Neural progenitor cell (in vitro differentiated cells): ENCODE measurements around the gene VSIG10. TPM values are rescaled to one million over a fixed set of nuclear protein-coding genes. Genes with fewer than 3 reads are reported as not detected.
A peak's percentile ranks its signal among the peaks of the same experiment; 100 is the strongest.

ENCODE experiments used
- DNase-seq: peaks from one replicate; pipeline ENCODE4 v3.0.0-alpha.2; 2016; ENCODE audit warnings: low spot score
- H2AFZ ChIP-seq: fragments of 200-600 bp; sonication (generic); replicated peaks from 2 replicates; pipeline ENCODE4 v1.6.1; 2016; ENCODE audit warnings: antibody characterized with exemption
- H3F3A ChIP-seq: fragments of 200-600 bp; sonication (generic); 2 replicates; pipeline ENCODE4 v1.6.1; 2016; ENCODE audit warnings: antibody characterized with exemption, low read depth
- H3K27ac ChIP-seq: fragments of 200-600 bp; sonication (generic); 2 replicates; pipeline ENCODE4 v1.5.1; 2016; ENCODE audit warnings: mild to moderate bottlenecking
- H3K27me3 ChIP-seq: fragments of 200-600 bp; sonication (generic); 2 replicates; pipeline ENCODE4 v1.6.1; 2016; ENCODE audit warnings: mild to moderate bottlenecking, moderate library complexity
- H3K36me3 ChIP-seq: fragments of 200-600 bp; sonication (generic); 2 replicates; pipeline ENCODE4 v1.5.1; 2016
- H3K4me1 ChIP-seq: fragments of 200-600 bp; sonication (generic); 2 replicates; pipeline ENCODE4 v1.6.1; 2016; ENCODE audit warnings: mixed run types
- H3K4me2 ChIP-seq: fragments of 200-600 bp; sonication (generic); 2 replicates; pipeline ENCODE4 v1.6.1; 2016
- H3K4me3 ChIP-seq: fragments of 200-600 bp; sonication (generic); 2 replicates; pipeline ENCODE4 v1.5.1; 2016
- H3K79me2 ChIP-seq: fragments of 200-600 bp; sonication (generic); 2 replicates; pipeline ENCODE4 v1.6.1; 2016; ENCODE audit warnings: low read depth
- H3K9ac ChIP-seq: fragments of 200-600 bp; sonication (generic); 2 replicates; pipeline ENCODE4 v1.6.1; 2016
- H3K9me3 ChIP-seq: fragments of 200-600 bp; sonication (generic); 2 replicates; pipeline ENCODE4 v1.5.1; 2016; ENCODE audit warnings: low read depth
- H4K20me1 ChIP-seq: fragments of 200-600 bp; sonication (generic); 2 replicates; pipeline ENCODE4 v1.6.1; 2016; ENCODE audit warnings: low read depth
- H3K27ac Mint-ChIP-seq: 3 replicates; pipeline ENCODE4 v1.8.0; 2021; ENCODE audit warnings: mixed read lengths
- H3K27me3 Mint-ChIP-seq: 2 replicates; pipeline ENCODE4 v1.8.0; 2022; ENCODE audit warnings: low read depth, mild to moderate bottlenecking, inconsistent platforms, moderate library complexity, mixed read lengths; ENCODE audit not compliant: insufficient read depth
- H3K36me3 Mint-ChIP-seq: 3 replicates; pipeline ENCODE4 v1.8.0; 2021; ENCODE audit warnings: mixed read lengths
- H3K4me1 Mint-ChIP-seq: 3 replicates; pipeline ENCODE4 v1.8.0; 2021; ENCODE audit warnings: mixed read lengths
- H3K4me3 Mint-ChIP-seq: 3 replicates; pipeline ENCODE4 v1.8.0; 2021; ENCODE audit warnings: mild to moderate bottlenecking, moderate library complexity, mixed read lengths
- H3K9me3 Mint-ChIP-seq: 3 replicates; pipeline ENCODE4 v1.8.0; 2020; ENCODE audit warnings: mixed read lengths
- EZH2 ChIP-seq: fragments of 200-600 bp; sonication (generic); IDR thresholded peaks from 2 replicates; pipeline ENCODE4 v1.6.1; 2017; ENCODE audit warnings: antibody characterized with exemption, mild to moderate bottlenecking, moderate library complexity
- EZH2phosphoT487 ChIP-seq: fragments of 200-600 bp; sonication (generic); IDR thresholded peaks from 2 replicates; pipeline ENCODE4 v1.6.1; 2017; ENCODE audit warnings: antibody characterized with exemption
- total RNA-seq: library from RNA; depleted of rRNA; stranded (reverse); fragments of >200 nt; gene quantifications from 2 replicates; pipeline ENCODE4 v1.2.3, GENCODE V29; 2015; ENCODE audit warnings: low replicate concordance
- TF ChIP-seq, protein P1 (sequence below): fragments of 200-600 bp; sonication (generic); IDR thresholded peaks from 2 replicates; pipeline ENCODE4 v1.5.1; 2017; ENCODE audit warnings: antibody characterized with exemption, mild to moderate bottlenecking

VSIG10 gene
- total RNA-seq, 1 donor from 2014 or later: 22.6 TPM

DNA sequence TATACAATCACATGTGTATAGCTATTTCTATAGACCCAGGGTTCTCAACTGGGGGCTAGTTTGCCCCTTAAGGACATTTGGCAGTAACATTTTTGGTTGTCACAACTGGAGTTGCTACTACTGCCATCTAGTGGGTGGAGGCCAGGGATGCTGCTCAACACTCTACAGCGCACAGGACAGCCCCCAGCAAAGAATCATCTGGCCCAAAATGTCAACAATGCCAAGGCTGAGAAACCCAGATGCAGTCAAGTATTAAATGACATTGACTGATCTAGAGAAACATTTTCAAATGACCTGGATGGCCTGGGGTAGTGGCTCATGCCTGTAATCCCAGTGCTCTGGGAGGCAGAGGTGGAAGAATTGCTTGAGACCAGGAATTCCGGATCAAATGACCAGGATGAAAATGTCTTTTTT lies 48.7 kb downstream of the VSIG10 start:
- Histone ChIP-seq H3K79me2 (peaks cover 38% of the 10 kb centered on the region), H3K27ac (no peak overlapping the region)
- peaks cover 21% of the 10 kb centered on the region for H3K36me3 Mint-ChIP-seq

GRCh38 chr12:118053071-118053985 lies 50.5 kb downstream of the VSIG10 start:
- H3K27ac Mint-ChIP-seq: peak overlapping the region; percentile 3
- Histone ChIP-seq H3K4me2 (no peak overlapping the region), H3K9ac (no peak overlapping the region)

More for the DNA sequence above, 48.7 kb downstream of the VSIG10 start:
- peaks cover 4% of the 10 kb centered on the region for H3K36me3 ChIP-seq
- Mint-ChIP-seq H3K4me3 (no peak overlapping the region), H3K27ac (no peak overlapping the region), H3K4me1 (peaks cover 20% of the 10 kb centered on the region), H3K27me3 (peaks cover 2% of the 10 kb centered on the region), H3K9me3 (no peaks in the 10 kb centered on the region)
- H3F3A ChIP-seq: peaks cover 9% of the 10 kb centered on the region
- H3K9ac ChIP-seq: no peak overlapping the region
- H3K27me3 ChIP-seq: no peaks in the 10 kb centered on the region
- no peaks in the 10 kb centered on the region for H3K4me1 ChIP-seq
- H4K20me1 ChIP-seq: peaks cover 8% of the 10 kb centered on the region
- TF ChIP-seq, protein P1, sequence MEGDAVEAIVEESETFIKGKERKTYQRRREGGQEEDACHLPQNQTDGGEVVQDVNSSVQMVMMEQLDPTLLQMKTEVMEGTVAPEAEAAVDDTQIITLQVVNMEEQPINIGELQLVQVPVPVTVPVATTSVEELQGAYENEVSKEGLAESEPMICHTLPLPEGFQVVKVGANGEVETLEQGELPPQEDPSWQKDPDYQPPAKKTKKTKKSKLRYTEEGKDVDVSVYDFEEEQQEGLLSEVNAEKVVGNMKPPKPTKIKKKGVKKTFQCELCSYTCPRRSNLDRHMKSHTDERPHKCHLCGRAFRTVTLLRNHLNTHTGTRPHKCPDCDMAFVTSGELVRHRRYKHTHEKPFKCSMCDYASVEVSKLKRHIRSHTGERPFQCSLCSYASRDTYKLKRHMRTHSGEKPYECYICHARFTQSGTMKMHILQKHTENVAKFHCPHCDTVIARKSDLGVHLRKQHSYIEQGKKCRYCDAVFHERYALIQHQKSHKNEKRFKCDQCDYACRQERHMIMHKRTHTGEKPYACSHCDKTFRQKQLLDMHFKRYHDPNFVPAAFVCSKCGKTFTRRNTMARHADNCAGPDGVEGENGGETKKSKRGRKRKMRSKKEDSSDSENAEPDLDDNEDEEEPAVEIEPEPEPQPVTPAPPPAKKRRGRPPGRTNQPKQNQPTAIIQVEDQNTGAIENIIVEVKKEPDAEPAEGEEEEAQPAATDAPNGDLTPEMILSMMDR: peak; percentile 67
- TF ChIP-seq EZH2 (no peak), EZH2phosphoT487 (no peak)
- no peaks in the 10 kb centered on the region for H3K9me3 ChIP-seq
- DNase-seq: peak; percentile 61
- H3K4me2 ChIP-seq: no peak overlapping the region
- H2AFZ ChIP-seq: no peak overlapping the region
- no peak overlapping the region for H3K4me3 ChIP-seq

DNA sequence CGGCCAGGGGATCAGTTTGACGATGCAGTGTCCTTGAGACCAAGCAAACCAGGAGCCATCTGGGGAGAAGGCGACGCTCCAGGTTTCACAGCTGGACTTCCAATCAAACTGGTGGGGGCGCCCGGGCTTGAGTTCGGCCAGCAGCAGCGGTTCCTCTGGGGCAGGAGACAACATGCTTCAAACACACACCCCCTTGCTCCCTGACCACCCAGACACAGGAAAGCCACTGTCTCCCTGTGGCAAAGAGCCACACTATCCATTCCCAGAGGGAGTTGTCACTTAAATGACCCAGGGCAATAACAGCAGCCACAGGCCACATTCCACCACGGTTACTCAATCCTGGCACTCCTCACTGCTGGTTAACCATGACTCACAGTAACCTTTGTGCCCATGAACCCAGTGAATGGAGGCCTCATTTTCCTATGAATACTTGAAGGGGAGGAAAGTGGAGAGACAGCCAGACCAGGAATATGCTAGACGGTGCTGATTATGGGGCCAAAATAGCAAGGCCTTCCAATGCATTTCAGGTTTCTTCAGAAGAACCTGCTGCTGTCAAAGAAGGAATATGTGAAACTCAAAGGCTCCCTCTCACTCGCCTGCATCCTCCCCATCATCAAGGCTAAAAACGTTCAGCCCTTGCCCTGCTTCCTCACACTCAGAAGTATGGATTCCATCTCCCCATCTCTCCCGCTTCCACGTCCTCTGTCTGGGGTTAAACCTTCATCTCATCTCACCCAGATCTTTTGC lies 51.3 kb downstream of the VSIG10 start:
- Histone ChIP-seq H3K27me3 (no peaks in the 10 kb centered on the region), H4K20me1 (no peaks in the 10 kb centered on the region), H3K4me3 (no peak overlapping the region), H3K79me2 (peaks cover 21% of the 10 kb centered on the region), H3K36me3 (peaks cover 4% of the 10 kb centered on the region), H3K4me1 (no peaks in the 10 kb centered on the region), H3K9me3 (no peaks in the 10 kb centered on the region), H3K4me2 (no peak overlapping the region), H3K9ac (no peak overlapping the region), H2AFZ (no peak overlapping the region), H3K27ac (no peak overlapping the region), H3F3A (no peaks in the 10 kb centered on the region)
- TF ChIP-seq EZH2phosphoT487: no peak
- no peak for TF ChIP-seq EZH2
- TF ChIP-seq, protein P1: no peak
- peak overlapping the region; percentile 3 for H3K27ac Mint-ChIP-seq
- peaks cover 21% of the 10 kb centered on the region for H3K36me3 Mint-ChIP-seq
- no peaks in the 10 kb centered on the region for H3K9me3 Mint-ChIP-seq
- no peak for DNase-seq
- H3K4me1 Mint-ChIP-seq: peaks cover 10% of the 10 kb centered on the region
- peaks cover 2% of the 10 kb centered on the region for H3K27me3 Mint-ChIP-seq
- H3K4me3 Mint-ChIP-seq: no peak overlapping the region

More at GRCh38 chr12:118053071-118053985, 50.5 kb downstream of the VSIG10 start:
- Histone ChIP-seq H3K9me3 (no peaks in the 10 kb centered on the region), H4K20me1 (no peaks in the 10 kb centered on the region), H3K4me1 (no peaks in the 10 kb centered on the region), H3F3A (no peaks in the 10 kb centered on the region), H3K4me3 (no peak overlapping the region), H3K27ac (no peak overlapping the region), H2AFZ (no peak overlapping the region), H3K27me3 (no peaks in the 10 kb centered on the region), H3K79me2 (peaks cover 27% of the 10 kb centered on the region), H3K36me3 (peaks cover 4% of the 10 kb centered on the region)
- H3K36me3 Mint-ChIP-seq: peaks cover 21% of the 10 kb centered on the region
- no peaks in the 10 kb centered on the region for H3K9me3 Mint-ChIP-seq
- peaks cover 2% of the 10 kb centered on the region for H3K27me3 Mint-ChIP-seq
- TF ChIP-seq, protein P1: no peak
- TF ChIP-seq EZH2phosphoT487: no peak
- no peak for TF ChIP-seq EZH2
- no peak for DNase-seq
- H3K4me1 Mint-ChIP-seq: peaks cover 10% of the 10 kb centered on the region
- no peak overlapping the region for H3K4me3 Mint-ChIP-seq
